ENCODE data around the gene TNFRSF25. TPM values are rescaled to one million over a fixed set of nuclear protein-coding genes. Genes with fewer than 3 reads are reported as not detected.
"Not testable (repeated sequence)": the region's sequence is repeated elsewhere in the genome, so short reads cannot be mapped to it uniquely, and the experiment has no call there.

Gene TNFRSF25
- total RNA-seq, 4 donors from 2014 or later: 4.2 to 11.2 (median 8.8) TPM

- ATAC-seq: no peak
- H3K4me3 ChIP-seq: no peak overlapping the region
- WGBS, 2 donors (ENCODE audit: low coverage in 1 of 2): no CpG with 5 or more reads among the region's 115 CpGs
Measured at GRCh38 chr1:6454856-6455751, 10.9 kb downstream of the TNFRSF25 start.

DNA sequence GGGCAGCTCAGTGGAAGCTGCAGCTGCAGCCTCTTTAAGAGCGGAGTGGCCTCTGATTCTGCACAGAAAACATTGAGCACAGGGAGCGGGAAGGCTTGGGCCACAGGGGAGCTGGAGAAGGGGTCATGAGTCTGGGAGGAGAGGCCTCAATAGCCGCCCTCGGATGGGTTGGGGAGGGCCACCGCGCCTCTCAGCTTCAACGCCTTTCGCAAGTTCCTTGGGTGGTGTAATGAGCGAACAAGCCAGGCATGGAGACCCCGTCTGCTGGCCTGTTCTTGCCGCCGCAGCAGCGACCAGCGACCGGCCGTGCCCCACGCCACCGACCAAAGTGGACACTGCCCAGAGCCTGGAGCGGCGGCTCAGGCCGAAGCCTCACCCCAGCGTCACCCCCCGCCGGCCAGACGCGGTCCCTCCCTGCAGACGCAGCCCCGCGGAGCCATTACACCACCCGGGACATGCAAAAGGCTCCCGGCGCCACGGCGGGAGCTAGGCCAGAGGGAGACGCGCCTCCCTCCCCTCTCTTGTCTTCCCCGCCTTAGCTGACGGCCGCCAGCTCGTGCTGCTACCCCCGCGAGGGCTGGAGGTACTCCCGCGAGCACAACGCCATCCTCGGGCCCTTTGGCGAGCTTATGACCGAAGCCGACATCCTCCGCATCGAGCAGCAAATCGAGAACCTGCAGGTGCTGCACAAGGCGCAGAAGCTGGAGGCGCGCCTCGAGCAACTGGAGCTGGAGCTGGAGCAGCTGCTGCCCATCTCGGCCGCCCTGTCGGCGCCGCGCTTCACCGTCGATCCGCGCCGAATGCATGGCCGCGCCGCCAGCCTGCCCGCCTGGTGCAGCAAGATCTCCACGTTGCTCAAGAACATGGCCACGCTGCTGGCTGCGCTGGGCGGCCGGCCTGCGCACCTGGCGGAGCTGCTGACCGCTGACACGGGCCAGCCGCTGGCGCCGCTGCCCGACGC lies 11.8 kb downstream of the TNFRSF25 start:
- H3K9me3 ChIP-seq, H3K4me3 ChIP-seq, ATAC-seq, H3K27ac ChIP-seq, H3K36me3 ChIP-seq: not testable (repeated sequence)
- H3K4me1 ChIP-seq: peaks cover 0 to 23% (median 0%) of the 10 kb centered on the region in 3 donors
- peaks cover 98% of the 10 kb centered on the region for H3K27me3 ChIP-seq
- WGBS, 2 donors (ENCODE audit: low coverage in 1 of 2): 22 to 42% methylated on average over 2 to 7 of the region's 85 CpGs

More at GRCh38 chr1:6454856-6455751, 10.9 kb downstream of the TNFRSF25 start:
- Histone ChIP-seq H3K36me3 (no peaks in the 10 kb centered on the region), H3K4me1 (peaks cover 0 to 26% (median 0%) of the 10 kb centered on the region in 3 donors), H3K27me3 (peaks cover 98% of the 10 kb centered on the region), H3K27ac (no peak overlapping the region), H3K9me3 (no peaks in the 10 kb centered on the region)
- TF ChIP-seq, protein P1, sequence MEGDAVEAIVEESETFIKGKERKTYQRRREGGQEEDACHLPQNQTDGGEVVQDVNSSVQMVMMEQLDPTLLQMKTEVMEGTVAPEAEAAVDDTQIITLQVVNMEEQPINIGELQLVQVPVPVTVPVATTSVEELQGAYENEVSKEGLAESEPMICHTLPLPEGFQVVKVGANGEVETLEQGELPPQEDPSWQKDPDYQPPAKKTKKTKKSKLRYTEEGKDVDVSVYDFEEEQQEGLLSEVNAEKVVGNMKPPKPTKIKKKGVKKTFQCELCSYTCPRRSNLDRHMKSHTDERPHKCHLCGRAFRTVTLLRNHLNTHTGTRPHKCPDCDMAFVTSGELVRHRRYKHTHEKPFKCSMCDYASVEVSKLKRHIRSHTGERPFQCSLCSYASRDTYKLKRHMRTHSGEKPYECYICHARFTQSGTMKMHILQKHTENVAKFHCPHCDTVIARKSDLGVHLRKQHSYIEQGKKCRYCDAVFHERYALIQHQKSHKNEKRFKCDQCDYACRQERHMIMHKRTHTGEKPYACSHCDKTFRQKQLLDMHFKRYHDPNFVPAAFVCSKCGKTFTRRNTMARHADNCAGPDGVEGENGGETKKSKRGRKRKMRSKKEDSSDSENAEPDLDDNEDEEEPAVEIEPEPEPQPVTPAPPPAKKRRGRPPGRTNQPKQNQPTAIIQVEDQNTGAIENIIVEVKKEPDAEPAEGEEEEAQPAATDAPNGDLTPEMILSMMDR (IDR thresholded peaks at IDR 0.05): peak in 1 of 4 experiments; percentile 12
- TF ChIP-seq POLR2A (IDR thresholded peaks at IDR 0.05): no peak

DNA sequence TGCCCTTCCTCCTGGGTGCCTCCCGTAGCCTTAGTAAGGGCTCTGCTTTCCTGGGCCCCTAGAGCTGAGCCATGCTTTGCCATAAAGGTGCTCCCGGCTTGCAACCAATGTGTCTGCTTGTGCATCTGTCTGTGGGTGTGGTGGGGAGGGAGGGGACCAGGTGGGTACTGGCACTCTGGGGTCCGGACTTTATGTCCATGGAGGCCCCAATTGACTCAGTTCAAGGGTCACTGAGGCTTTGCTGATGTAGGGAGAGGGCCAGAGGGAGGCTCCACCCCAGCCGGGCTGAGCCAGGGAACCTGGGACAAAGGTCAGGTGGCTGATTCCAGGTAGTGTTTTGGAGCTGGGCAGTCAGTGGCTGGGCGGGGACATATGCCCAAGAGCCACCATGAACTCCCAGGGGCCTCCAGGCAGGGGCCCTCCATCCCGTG lies 15.0 kb downstream of the TNFRSF25 start:
- Histone ChIP-seq H3K27me3 (peaks cover 100% of the 10 kb centered on the region), H3K36me3 (no peaks in the 10 kb centered on the region), H3K4me1 (peaks cover 0 to 47% (median 8%) of the 10 kb centered on the region in 3 donors), H3K4me3 (no peak overlapping the region), H3K9me3 (no peaks in the 10 kb centered on the region), H3K27ac (no peak overlapping the region)
- 25 to 70% methylated on average over 1 of the region's 6 CpGs for WGBS, 2 donors (ENCODE audit: low coverage in 1 of 2)
- ATAC-seq: no peak
- TF ChIP-seq POLR2AphosphoS5 (IDR thresholded peaks at IDR 0.05): no peak
- TF ChIP-seq POLR2A (IDR thresholded peaks at IDR 0.05): no peak
- no peak for TF ChIP-seq EP300 (IDR thresholded peaks at IDR 0.05)
- TF ChIP-seq, protein P1 (IDR thresholded peaks at IDR 0.05): no peak

GRCh38 chr1:6450486-6450885 lies 15.5 kb downstream of the TNFRSF25 start:
- 50% methylated on average over 3 of the region's 10 CpGs; no CpG with 5 or more reads in 1 of the 2 donors for WGBS, 2 donors (ENCODE audit: low coverage in 1 of 2)
- H3K36me3 ChIP-seq, H3K4me3 ChIP-seq, ATAC-seq, H3K27ac ChIP-seq, H3K9me3 ChIP-seq: not testable (repeated sequence)
- H3K4me1 ChIP-seq: peaks cover 0 to 45% (median 8%) of the 10 kb centered on the region in 3 donors
- H3K27me3 ChIP-seq: peaks cover 100% of the 10 kb centered on the region

DNA sequence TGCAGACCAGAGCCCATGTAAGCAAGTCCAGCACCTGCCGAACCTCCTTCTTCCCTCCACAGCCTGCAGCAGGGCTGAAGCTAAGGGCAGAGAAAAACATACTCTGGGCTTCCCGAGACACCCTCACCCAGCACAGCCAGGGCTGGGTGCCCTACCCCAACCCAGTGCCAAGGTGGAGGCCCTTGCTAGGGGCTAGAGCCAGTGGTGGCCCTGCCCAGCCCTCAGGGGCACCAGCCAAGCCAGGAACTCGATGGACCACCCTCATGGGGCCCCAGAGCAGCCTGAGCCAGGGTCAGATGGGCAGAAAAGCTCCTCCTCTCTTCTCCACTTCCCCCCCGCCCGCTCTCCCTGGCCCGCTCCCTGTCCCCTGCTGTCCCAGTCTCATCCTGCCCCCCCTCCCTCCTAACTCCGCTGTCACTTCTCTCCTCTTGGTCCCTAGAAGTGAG lies 15.9 kb downstream of the TNFRSF25 start:
- Histone ChIP-seq H3K27me3 (peaks cover 100% of the 10 kb centered on the region), H3K27ac (no peak overlapping the region), H3K36me3 (no peaks in the 10 kb centered on the region), H3K9me3 (no peaks in the 10 kb centered on the region), H3K4me1 (peaks cover 0 to 40% (median 8%) of the 10 kb centered on the region in 3 donors), H3K4me3 (no peak overlapping the region)
- no peak for ATAC-seq
- no peak for TF ChIP-seq EP300 (IDR thresholded peaks at IDR 0.05)
- TF ChIP-seq POLR2AphosphoS5 (IDR thresholded peaks at IDR 0.05): no peak
- TF ChIP-seq, protein P1 (IDR thresholded peaks at IDR 0.05): no peak
- no peak for TF ChIP-seq POLR2A (IDR thresholded peaks at IDR 0.05)
- no CpG with 5 or more reads among the region's 7 CpGs for whole genome bisulfite sequencing, 2 donors (ENCODE audit: low coverage in 1 of 2)
